PC-3 (cell line): ENCODE results near the gene DEPDC1B. TPM values are rescaled to one million over a fixed set of nuclear protein-coding genes. Genes with fewer than 3 reads are reported as not detected.

Source experiments
- ATAC-seq: fragments of 200-7000 bp; cut with Tn5 transposase; 2 replicates; pipeline ENCODE4 v1.9.1; 2020; ENCODE audit warnings: mild to moderate bottlenecking, moderate library complexity
- BruUV-seq: library from RNA; stranded (reverse); fragments of 400-500 nt; replicated peaks from 2 replicates; lab custom pipeline; 2021; lab: Mats Ljungman, UMichigan
- CTCF ChIA-PET: fragments of 300-600 bp; sonication (Branson Sonifier 250); formaldehyde crosslinking; loops from one replicate; lab custom pipeline; 2022; ENCODE audit warnings: antibody characterized with exemption; lab: Charles Lee
- POLR2A ChIA-PET: fragments of 300-600 bp; sonication (Branson Sonifier 250); formaldehyde crosslinking; loops from one replicate; lab custom pipeline; 2022; ENCODE audit warnings: antibody characterized with exemption; ENCODE audit not compliant: unreplicated experiment; lab: Charles Lee
- DNase-seq: peaks from one replicate; pipeline ENCODE4 v3.0.0-alpha.2; 2015
- H2AFZ ChIP-seq: fragments of 300-600 bp; sonication (generic); 2 replicates; pipeline ENCODE4 v1.6.0; 2016; ENCODE audit warnings: antibody characterized with exemption, low read length
- H3F3A ChIP-seq: fragments of 300-600 bp; sonication (generic); one replicate; pipeline ENCODE4 v1.6.0; 2017; ENCODE audit warnings: antibody characterized with exemption, low read length, control low read depth, mild to moderate bottlenecking; ENCODE audit not compliant: unreplicated experiment
- H3K27ac ChIP-seq: fragments of 300-600 bp; sonication (generic); 2 replicates; pipeline ENCODE4 v1.5.1; 2016; ENCODE audit warnings: mild to moderate bottlenecking, low read length
- H3K27me3 ChIP-seq: fragments of 300-600 bp; sonication (generic); 2 replicates; pipeline ENCODE4 v1.6.1; 2016; ENCODE audit warnings: low read length, mixed read lengths
- H3K36me3 ChIP-seq: fragments of 300-600 bp; sonication (generic); 2 replicates; pipeline ENCODE4 v1.6.1; 2016; ENCODE audit warnings: low read depth, mixed run types, low read length, mixed read lengths
- H3K4me1 ChIP-seq: fragments of 300-600 bp; sonication (generic); 2 replicates; pipeline ENCODE4 v1.5.1; 2016; ENCODE audit warnings: low read length; ENCODE audit not compliant: insufficient read depth
- H3K4me2 ChIP-seq: fragments of 300-600 bp; sonication (generic); 2 replicates; pipeline ENCODE4 v1.6.0; 2016; ENCODE audit warnings: low read length
- H3K4me3 ChIP-seq: fragments of 300-600 bp; sonication (generic); 2 replicates; pipeline ENCODE4 v1.5.1; 2016; ENCODE audit warnings: mild to moderate bottlenecking, low read length, mixed read lengths
- H3K79me2 ChIP-seq: fragments of 300-600 bp; sonication (generic); 2 replicates; pipeline ENCODE4 v1.6.1; 2017; ENCODE audit warnings: low read length, mixed read lengths
- H3K9ac ChIP-seq: fragments of 300-600 bp; sonication (generic); 2 replicates; pipeline ENCODE4 v1.6.0; 2016; ENCODE audit warnings: mild to moderate bottlenecking, low read length
- H3K9me2 ChIP-seq: fragments of 300-600 bp; sonication (generic); replicated peaks from 2 replicates; pipeline ENCODE4 v1.6.1; 2016; ENCODE audit warnings: mixed run types, low read length, mixed read lengths
- H3K9me3 ChIP-seq: fragments of 300-600 bp; sonication (generic); 2 replicates; pipeline ENCODE4 v1.6.1; 2016; ENCODE audit warnings: low read length, mixed read lengths
- H4K20me1 ChIP-seq: fragments of 300-600 bp; sonication (generic); 2 replicates; pipeline ENCODE4 v1.6.1; 2016; ENCODE audit warnings: low read length, mixed read lengths
- EZH2 ChIP-seq: fragments of 300-600 bp; sonication (generic); IDR thresholded peaks from one replicate; pipeline ENCODE4 v1.6.1; 2017; ENCODE audit warnings: antibody characterized with exemption, mild to moderate bottlenecking, low read length; ENCODE audit not compliant: unreplicated experiment
- EZH2phosphoT487 ChIP-seq: fragments of 300-600 bp; sonication (generic); IDR thresholded peaks from 2 replicates; pipeline ENCODE4 v1.6.1; 2018; ENCODE audit warnings: mild to moderate bottlenecking, antibody characterized with exemption, low read length, borderline replicate concordance
- intact Hi-C: fragments of 100-400 bp; cut with micrococcal nuclease; formaldehyde crosslinking; loops from 2 replicates; pipeline ENCODE4 v1.9.0; 2023
- total RNA-seq: library from RNA; depleted of rRNA; stranded (reverse); fragments of >200 nt; gene quantifications from 2 replicates; pipeline ENCODE4 v1.2.3, GENCODE V29; 2014
- TF ChIP-seq, protein P1 (sequence below): fragments of 300-600 bp; sonication (generic); conservative IDR thresholded peaks from 2 replicates; pipeline ENCODE4 v1.5.1; 2017; ENCODE audit warnings: antibody characterized with exemption, low read depth, mild to moderate bottlenecking, low read length

Gene DEPDC1B
- total RNA-seq, 1 experiment from 2014 or later: 22.7 TPM

DNA sequence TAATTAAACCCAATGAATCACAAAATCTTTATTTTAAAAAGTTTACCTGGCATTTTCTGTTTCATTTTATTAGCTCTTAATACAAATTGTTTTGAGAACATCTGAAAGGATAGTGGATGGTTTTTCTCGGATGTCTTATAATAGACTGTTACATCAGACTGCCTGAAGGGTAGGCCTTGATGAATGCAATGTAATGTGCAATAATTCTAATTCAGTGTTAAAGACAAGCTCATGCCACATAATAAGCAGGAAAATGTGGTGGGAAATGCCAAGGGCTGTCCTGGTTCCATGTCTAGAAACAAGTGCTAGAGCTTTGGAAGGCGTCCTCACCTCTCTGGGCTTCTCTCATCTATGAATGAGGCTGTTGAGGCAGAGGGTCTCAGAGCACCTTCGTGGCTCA lies 148.1 kb downstream of the DEPDC1B start:
- no peaks in the 10 kb centered on the region for H4K20me1 ChIP-seq
- H3K4me1 ChIP-seq: no peaks in the 10 kb centered on the region
- BruUV-seq: no TSS peak
- H3K9ac ChIP-seq: no peak overlapping the region
- H3K4me3 ChIP-seq: no peak overlapping the region
- ATAC-seq (no peak), DNase-seq (no peak)
- POLR2A ChIA-PET: no interaction called here
- CTCF ChIA-PET: interaction anchor here (0.6 kb wide), 1 partner anchor 375 kb away, joined by 3 read pairs; no protein-coding TSS in a partner anchor
- no peaks in the 10 kb centered on the region for H3K79me2 ChIP-seq
- H2AFZ ChIP-seq: no peak overlapping the region
- H3K4me2 ChIP-seq: no peak overlapping the region
- H3K27ac ChIP-seq: no peak overlapping the region
- H3K36me3 ChIP-seq: no peaks in the 10 kb centered on the region
- H3F3A ChIP-seq: no peaks in the 10 kb centered on the region
- intact Hi-C loops: no loop called here
- TF ChIP-seq EZH2phosphoT487: no peak
- no peaks in the 10 kb centered on the region for H3K27me3 ChIP-seq
- H3K9me2 ChIP-seq: no peaks in the 10 kb centered on the region
- H3K9me3 ChIP-seq: no peaks in the 10 kb centered on the region

DNA sequence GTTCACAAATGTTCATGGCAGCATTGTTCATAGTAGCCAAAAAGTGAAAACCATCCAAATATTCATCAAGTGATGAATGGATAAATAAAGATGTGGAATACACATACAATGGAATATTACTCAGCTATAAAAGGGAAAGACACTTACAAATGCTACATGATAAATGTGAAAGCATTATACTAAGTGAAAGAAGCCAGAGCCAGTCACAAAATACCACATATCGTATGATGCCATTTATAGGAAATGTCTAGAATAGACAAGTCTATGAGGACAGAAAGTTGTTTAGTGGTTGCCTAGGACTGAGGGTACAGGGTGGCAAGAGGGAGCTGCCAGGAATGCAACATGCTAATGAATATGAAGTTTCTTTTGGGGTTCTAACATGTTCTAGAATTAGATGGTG lies 148.7 kb downstream of the DEPDC1B start:
- intact Hi-C loops: no loop called here
- BruUV-seq: no TSS peak

DNA sequence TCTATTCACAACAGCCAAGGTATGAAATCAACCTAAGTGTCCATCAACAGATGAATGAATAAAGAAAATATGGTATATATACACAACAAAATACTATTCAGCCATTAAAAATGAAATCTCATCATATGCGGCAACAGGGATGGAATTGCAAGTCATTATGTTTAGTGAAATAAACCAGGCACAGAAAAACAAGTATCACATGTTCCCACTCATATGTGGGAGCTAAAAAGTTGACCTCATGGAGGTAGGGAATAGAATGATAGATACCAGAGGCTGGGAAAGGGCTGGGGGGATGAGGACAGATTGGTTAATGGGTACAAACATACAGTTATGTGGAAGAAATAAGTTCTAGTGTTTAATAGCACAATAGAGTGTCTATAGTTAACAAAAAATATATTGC lies 149.7 kb downstream of the DEPDC1B start:
- Histone ChIP-seq H3K4me1 (no peaks in the 10 kb centered on the region), H3K27ac (no peak overlapping the region), H4K20me1 (no peaks in the 10 kb centered on the region), H3K4me3 (no peak overlapping the region), H3K9me2 (no peaks in the 10 kb centered on the region), H3K27me3 (no peaks in the 10 kb centered on the region), H2AFZ (no peak overlapping the region), H3F3A (no peaks in the 10 kb centered on the region), H3K9ac (no peak overlapping the region), H3K4me2 (no peak overlapping the region), H3K9me3 (no peaks in the 10 kb centered on the region), H3K36me3 (no peaks in the 10 kb centered on the region), H3K79me2 (no peaks in the 10 kb centered on the region)
- ChIA-PET CTCF (no interaction called here), POLR2A (no interaction called here)
- TF ChIP-seq EZH2 (no peak), EZH2phosphoT487 (no peak)
- TF ChIP-seq, protein P1, sequence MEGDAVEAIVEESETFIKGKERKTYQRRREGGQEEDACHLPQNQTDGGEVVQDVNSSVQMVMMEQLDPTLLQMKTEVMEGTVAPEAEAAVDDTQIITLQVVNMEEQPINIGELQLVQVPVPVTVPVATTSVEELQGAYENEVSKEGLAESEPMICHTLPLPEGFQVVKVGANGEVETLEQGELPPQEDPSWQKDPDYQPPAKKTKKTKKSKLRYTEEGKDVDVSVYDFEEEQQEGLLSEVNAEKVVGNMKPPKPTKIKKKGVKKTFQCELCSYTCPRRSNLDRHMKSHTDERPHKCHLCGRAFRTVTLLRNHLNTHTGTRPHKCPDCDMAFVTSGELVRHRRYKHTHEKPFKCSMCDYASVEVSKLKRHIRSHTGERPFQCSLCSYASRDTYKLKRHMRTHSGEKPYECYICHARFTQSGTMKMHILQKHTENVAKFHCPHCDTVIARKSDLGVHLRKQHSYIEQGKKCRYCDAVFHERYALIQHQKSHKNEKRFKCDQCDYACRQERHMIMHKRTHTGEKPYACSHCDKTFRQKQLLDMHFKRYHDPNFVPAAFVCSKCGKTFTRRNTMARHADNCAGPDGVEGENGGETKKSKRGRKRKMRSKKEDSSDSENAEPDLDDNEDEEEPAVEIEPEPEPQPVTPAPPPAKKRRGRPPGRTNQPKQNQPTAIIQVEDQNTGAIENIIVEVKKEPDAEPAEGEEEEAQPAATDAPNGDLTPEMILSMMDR: no peak
- intact Hi-C loops: no loop called here
- BruUV-seq: no TSS peak
- ATAC-seq (no peak), DNase-seq (no peak)

More for the DNA sequence above, 148.7 kb downstream of the DEPDC1B start:
- Histone ChIP-seq H3K9me2 (no peaks in the 10 kb centered on the region), H3F3A (no peaks in the 10 kb centered on the region), H3K4me2 (no peak overlapping the region), H3K4me1 (no peaks in the 10 kb centered on the region), H3K79me2 (no peaks in the 10 kb centered on the region), H2AFZ (no peak overlapping the region), H3K9me3 (no peaks in the 10 kb centered on the region), H4K20me1 (no peaks in the 10 kb centered on the region), H3K4me3 (no peak overlapping the region), H3K9ac (no peak overlapping the region), H3K36me3 (no peaks in the 10 kb centered on the region), H3K27ac (no peak overlapping the region), H3K27me3 (no peaks in the 10 kb centered on the region)
- ChIA-PET CTCF (interaction anchor here (0.6 kb wide), 1 partner anchor 118 kb away, joined by 6 read pairs; no protein-coding TSS in a partner anchor), POLR2A (no interaction called here)
- DNase-seq (no peak), ATAC-seq (no peak)
- TF ChIP-seq, protein P1: no peak
- TF ChIP-seq EZH2phosphoT487 (no peak), EZH2 (no peak)
